ENCODE results near the gene AUTS2.

Gene AUTS2

GRCh38 chr7:69677054-69677852 is 79.0 kb downstream of the AUTS2 start:
- no peak overlapping the region for H3K4me3 ChIP-seq (ENCODE audit: low read depth, low read length)
- DNase-seq (ENCODE audit: low read depth), result no peak
- TF ChIP-seq, protein P1, sequence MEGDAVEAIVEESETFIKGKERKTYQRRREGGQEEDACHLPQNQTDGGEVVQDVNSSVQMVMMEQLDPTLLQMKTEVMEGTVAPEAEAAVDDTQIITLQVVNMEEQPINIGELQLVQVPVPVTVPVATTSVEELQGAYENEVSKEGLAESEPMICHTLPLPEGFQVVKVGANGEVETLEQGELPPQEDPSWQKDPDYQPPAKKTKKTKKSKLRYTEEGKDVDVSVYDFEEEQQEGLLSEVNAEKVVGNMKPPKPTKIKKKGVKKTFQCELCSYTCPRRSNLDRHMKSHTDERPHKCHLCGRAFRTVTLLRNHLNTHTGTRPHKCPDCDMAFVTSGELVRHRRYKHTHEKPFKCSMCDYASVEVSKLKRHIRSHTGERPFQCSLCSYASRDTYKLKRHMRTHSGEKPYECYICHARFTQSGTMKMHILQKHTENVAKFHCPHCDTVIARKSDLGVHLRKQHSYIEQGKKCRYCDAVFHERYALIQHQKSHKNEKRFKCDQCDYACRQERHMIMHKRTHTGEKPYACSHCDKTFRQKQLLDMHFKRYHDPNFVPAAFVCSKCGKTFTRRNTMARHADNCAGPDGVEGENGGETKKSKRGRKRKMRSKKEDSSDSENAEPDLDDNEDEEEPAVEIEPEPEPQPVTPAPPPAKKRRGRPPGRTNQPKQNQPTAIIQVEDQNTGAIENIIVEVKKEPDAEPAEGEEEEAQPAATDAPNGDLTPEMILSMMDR (IDR thresholded peaks at IDR 0.05; ENCODE audit: low read depth, low read length, missing control alignments), result peak; percentile 35
- in situ Hi-C loops (cut with HindIII; ENCODE audit: low sequenced_read_pairs), result no loop called here

GRCh38 chr7:69677881-69678493 is 79.7 kb downstream of the AUTS2 start:
- in situ Hi-C loops (cut with HindIII; ENCODE audit: low sequenced_read_pairs), result no loop called here
- TF ChIP-seq, protein P1 (IDR thresholded peaks at IDR 0.05; ENCODE audit: low read depth, low read length, missing control alignments), result no peak
- DNase-seq (ENCODE audit: low read depth), result no peak

GRCh38 chr7:69678494-69679187 is 80.4 kb downstream of the AUTS2 start:
- in situ Hi-C loops (cut with HindIII; ENCODE audit: low sequenced_read_pairs), result no loop called here

More at GRCh38 chr7:69677881-69678493, 79.7 kb downstream of the AUTS2 start:
- H3K4me3 ChIP-seq (ENCODE audit: low read depth, low read length), result no peak overlapping the region

DNA sequence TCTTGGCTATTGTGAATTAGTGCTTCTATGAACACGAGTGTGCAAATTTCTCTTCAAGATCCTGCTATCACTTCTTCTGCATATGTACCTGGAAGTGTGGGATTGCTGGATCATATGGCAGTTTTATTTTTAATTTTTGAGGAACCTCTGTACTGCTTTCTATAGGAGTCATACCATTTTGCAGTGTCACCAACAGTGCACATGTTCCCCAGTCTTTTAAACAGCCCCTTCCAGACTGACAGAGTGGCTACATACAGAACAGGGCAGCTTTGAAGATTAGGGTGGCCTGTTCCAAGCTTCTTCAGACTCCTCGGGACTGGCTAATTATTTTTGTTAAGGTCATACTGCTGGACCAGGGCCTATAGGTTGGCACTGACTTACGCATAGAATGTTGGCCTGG is 82.9 kb downstream of the AUTS2 start:
- in situ Hi-C loops (cut with HindIII; ENCODE audit: low sequenced_read_pairs), result no loop called here
- TF ChIP-seq, protein P1 (IDR thresholded peaks at IDR 0.05; ENCODE audit: low read depth, low read length, missing control alignments), result no peak
- no peak overlapping the region for H3K4me3 ChIP-seq (ENCODE audit: low read depth, low read length)
- no peak for DNase-seq (ENCODE audit: low read depth)

More at GRCh38 chr7:69678494-69679187, 80.4 kb downstream of the AUTS2 start:
- DNase-seq (ENCODE audit: low read depth), result no peak
- TF ChIP-seq, protein P1 (IDR thresholded peaks at IDR 0.05; ENCODE audit: low read depth, low read length, missing control alignments), result no peak
- no peak overlapping the region for H3K4me3 ChIP-seq (ENCODE audit: low read depth, low read length)

GRCh38 chr7:69682518-69682917 is 84.2 kb downstream of the AUTS2 start:
- H3K4me3 ChIP-seq (ENCODE audit: low read depth, low read length), result no peak overlapping the region
- no peak for DNase-seq (ENCODE audit: low read depth)
- in situ Hi-C loops (cut with HindIII; ENCODE audit: low sequenced_read_pairs), result no loop called here
- TF ChIP-seq, protein P1 (IDR thresholded peaks at IDR 0.05; ENCODE audit: low read depth, low read length, missing control alignments), result no peak

DNA sequence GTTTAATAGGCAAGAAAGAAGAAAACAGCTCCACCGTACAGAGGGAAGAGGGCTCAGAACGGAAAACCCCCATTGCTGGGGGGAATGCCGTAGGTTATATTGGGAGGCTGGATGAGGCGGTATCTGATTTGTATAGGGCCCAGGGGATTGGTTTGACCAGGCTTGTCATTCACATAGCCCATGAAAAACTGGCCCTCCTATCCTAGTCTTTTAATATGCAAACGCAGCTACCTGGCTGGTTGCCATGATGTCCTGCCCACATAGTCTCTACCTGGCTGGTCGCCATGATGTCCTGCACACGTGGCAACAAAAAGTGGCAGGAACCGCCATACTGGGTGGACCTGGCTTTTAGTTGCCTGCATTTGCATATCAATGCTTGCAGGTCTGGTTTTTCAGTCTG is 84.7 kb downstream of the AUTS2 start:
- no peak for DNase-seq (ENCODE audit: low read depth)
- in situ Hi-C loops (cut with HindIII; ENCODE audit: low sequenced_read_pairs), result no loop called here
- TF ChIP-seq, protein P1 (IDR thresholded peaks at IDR 0.05; ENCODE audit: low read depth, low read length, missing control alignments), result no peak

More for the DNA sequence above, 84.7 kb downstream of the AUTS2 start:
- no peak overlapping the region for H3K4me3 ChIP-seq (ENCODE audit: low read depth, low read length)
